ENCODE measurements around the gene QRFPR. TPM values are rescaled to one million over a fixed set of nuclear protein-coding genes. Genes with fewer than 3 reads are reported as not detected.

QRFPR gene
- total RNA-seq, 1 donor from 2014 or later, result not detected

DNA sequence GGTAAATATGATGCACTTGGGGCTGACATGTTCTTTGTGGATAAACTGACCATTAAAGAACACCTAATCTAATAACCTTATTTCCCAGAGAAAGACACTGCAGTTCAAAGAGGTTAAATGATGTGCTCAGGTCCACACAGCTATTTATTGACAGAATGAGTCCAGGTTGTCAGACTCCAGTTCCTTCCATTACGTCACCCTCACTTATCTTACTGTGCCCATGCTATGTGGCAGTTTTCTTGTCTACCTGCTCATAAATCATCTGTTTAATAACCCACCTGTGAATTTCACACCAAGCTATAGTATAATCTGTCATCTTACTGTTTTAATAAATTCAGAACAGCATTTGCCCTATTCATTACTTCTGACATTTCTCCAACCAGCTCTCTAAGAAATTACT, 36.7 kb downstream of the QRFPR start:
- TF ChIP-seq, protein P1, sequence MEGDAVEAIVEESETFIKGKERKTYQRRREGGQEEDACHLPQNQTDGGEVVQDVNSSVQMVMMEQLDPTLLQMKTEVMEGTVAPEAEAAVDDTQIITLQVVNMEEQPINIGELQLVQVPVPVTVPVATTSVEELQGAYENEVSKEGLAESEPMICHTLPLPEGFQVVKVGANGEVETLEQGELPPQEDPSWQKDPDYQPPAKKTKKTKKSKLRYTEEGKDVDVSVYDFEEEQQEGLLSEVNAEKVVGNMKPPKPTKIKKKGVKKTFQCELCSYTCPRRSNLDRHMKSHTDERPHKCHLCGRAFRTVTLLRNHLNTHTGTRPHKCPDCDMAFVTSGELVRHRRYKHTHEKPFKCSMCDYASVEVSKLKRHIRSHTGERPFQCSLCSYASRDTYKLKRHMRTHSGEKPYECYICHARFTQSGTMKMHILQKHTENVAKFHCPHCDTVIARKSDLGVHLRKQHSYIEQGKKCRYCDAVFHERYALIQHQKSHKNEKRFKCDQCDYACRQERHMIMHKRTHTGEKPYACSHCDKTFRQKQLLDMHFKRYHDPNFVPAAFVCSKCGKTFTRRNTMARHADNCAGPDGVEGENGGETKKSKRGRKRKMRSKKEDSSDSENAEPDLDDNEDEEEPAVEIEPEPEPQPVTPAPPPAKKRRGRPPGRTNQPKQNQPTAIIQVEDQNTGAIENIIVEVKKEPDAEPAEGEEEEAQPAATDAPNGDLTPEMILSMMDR (IDR thresholded peaks at IDR 0.05; ENCODE audit: partially characterized antibody, unreplicated experiment), result no peak
- Mint-ChIP-seq H3K27ac (ENCODE audit: unreplicated experiment) (no peak overlapping the region), H3K27me3 (ENCODE audit: unreplicated experiment) (no peaks in the 10 kb centered on the region), H3K4me3 (ENCODE audit: unreplicated experiment) (no peak overlapping the region), H3K4me1 (ENCODE audit: low read depth, unreplicated experiment) (no peaks in the 10 kb centered on the region), H3K36me3 (ENCODE audit: unreplicated experiment) (no peaks in the 10 kb centered on the region), H3K9me3 (ENCODE audit: unreplicated experiment) (peaks cover 1% of the 10 kb centered on the region)
- no peak for DNase-seq

DNA sequence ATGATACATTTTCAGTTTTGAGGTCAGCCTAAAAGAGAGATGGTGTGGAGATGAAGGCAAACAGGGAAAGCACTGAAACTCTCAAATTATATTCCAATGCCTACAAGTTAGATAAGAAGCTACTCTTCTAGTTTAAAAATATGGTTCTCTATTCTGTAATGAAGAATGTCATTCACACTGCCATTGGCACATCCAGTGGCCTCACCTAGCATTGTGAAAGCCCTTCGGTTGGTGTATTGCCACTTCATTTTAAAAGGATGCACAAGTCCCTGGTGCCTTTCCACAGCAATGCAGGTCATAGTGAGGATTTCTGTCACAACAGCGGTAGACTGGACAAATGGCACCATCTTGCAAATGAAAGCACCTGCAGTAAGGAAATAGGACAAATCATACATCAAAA, 40.6 kb downstream of the QRFPR start:
- Mint-ChIP-seq H3K36me3 (ENCODE audit: unreplicated experiment) (no peaks in the 10 kb centered on the region), H3K9me3 (ENCODE audit: unreplicated experiment) (peaks cover 1% of the 10 kb centered on the region), H3K27me3 (ENCODE audit: unreplicated experiment) (no peaks in the 10 kb centered on the region), H3K4me1 (ENCODE audit: low read depth, unreplicated experiment) (no peaks in the 10 kb centered on the region), H3K4me3 (ENCODE audit: unreplicated experiment) (no peak overlapping the region), H3K27ac (ENCODE audit: unreplicated experiment) (no peak overlapping the region)
- no peak for DNase-seq
- TF ChIP-seq, protein P1 (IDR thresholded peaks at IDR 0.05; ENCODE audit: partially characterized antibody, unreplicated experiment), result no peak

DNA sequence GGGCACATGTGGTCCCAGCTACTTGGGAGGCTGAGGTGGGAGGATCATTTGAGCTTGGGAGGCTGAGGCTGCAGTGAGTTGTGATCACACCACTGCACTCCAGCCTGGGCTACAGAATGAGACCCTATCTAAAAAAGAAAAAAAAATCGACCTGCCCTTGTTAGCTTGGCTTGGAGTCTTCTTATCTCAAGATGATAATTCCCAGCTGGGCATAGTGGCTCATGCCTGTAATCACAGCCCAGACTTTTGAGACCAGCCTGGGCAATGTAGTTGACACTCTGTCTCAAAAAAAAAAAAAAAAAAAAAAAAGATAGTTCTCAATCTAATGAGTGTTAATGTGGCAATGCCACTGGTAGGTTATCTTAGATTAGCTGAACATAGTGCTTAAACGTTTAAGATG, 41.0 kb downstream of the QRFPR start:
- DNase-seq, result no peak
- no peaks in the 10 kb centered on the region for H3K27me3 Mint-ChIP-seq (ENCODE audit: unreplicated experiment)
- peaks cover 1% of the 10 kb centered on the region for H3K9me3 Mint-ChIP-seq (ENCODE audit: unreplicated experiment)
- TF ChIP-seq, protein P1 (IDR thresholded peaks at IDR 0.05; ENCODE audit: partially characterized antibody, unreplicated experiment), result no peak
- no peaks in the 10 kb centered on the region for H3K4me1 Mint-ChIP-seq (ENCODE audit: low read depth, unreplicated experiment)
- no peaks in the 10 kb centered on the region for H3K36me3 Mint-ChIP-seq (ENCODE audit: unreplicated experiment)
- H3K4me3 Mint-ChIP-seq (ENCODE audit: unreplicated experiment), result no peak overlapping the region
- no peak overlapping the region for H3K27ac Mint-ChIP-seq (ENCODE audit: unreplicated experiment)

DNA sequence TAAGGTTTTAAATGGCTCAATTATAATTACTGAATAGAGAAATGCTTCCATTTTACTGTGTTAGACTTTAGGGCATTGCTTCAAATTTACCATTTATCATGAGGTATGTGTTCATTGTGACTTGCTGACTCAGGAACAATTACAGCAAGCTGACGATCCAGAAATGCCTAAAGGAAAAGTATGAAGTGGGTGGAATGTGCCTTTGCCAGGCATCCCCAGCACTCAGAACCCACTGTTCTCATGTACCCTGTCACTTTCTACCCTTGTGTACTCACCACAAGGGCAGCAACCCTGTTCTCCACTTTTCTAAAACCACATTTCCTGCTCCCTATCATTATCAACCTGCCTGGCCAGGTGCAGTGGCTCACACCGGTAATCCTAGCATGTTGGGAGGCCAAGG, 41.5 kb downstream of the QRFPR start:
- Mint-ChIP-seq H3K4me1 (ENCODE audit: low read depth, unreplicated experiment) (no peaks in the 10 kb centered on the region), H3K36me3 (ENCODE audit: unreplicated experiment) (no peaks in the 10 kb centered on the region), H3K9me3 (ENCODE audit: unreplicated experiment) (peaks cover 1% of the 10 kb centered on the region), H3K27me3 (ENCODE audit: unreplicated experiment) (no peaks in the 10 kb centered on the region), H3K27ac (ENCODE audit: unreplicated experiment) (no peak overlapping the region), H3K4me3 (ENCODE audit: unreplicated experiment) (no peak overlapping the region)
- no peak for DNase-seq
- TF ChIP-seq, protein P1 (IDR thresholded peaks at IDR 0.05; ENCODE audit: partially characterized antibody, unreplicated experiment), result no peak

DNA sequence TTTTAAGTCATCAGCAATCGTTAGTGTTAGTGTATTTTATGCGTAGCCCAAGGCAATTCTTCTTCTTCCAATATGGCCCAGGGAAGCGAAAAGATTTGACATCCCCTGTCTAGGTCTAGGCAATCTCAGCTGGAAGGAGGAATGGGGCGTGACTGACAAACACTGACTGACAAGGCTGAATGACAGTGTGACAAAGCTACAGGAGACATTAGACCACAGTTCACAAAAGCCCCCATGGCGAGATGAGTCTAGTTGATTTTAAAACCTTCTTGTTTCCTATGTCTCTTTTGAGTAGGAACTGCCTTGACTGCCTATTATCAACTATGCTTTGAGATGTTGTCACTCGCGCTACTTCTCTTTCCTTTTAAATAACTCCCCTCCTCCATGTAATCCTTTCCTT, 42.3 kb downstream of the QRFPR start:
- Mint-ChIP-seq H3K27ac (ENCODE audit: unreplicated experiment) (no peak overlapping the region), H3K9me3 (ENCODE audit: unreplicated experiment) (no peaks in the 10 kb centered on the region), H3K4me3 (ENCODE audit: unreplicated experiment) (no peak overlapping the region), H3K27me3 (ENCODE audit: unreplicated experiment) (no peaks in the 10 kb centered on the region), H3K4me1 (ENCODE audit: low read depth, unreplicated experiment) (no peaks in the 10 kb centered on the region), H3K36me3 (ENCODE audit: unreplicated experiment) (no peaks in the 10 kb centered on the region)
- TF ChIP-seq, protein P1 (IDR thresholded peaks at IDR 0.05; ENCODE audit: partially characterized antibody, unreplicated experiment), result no peak
- no peak for DNase-seq
